ENCODE measurements around the gene OR14C36. TPM values are rescaled to one million over a fixed set of nuclear protein-coding genes. Genes with fewer than 3 reads are reported as not detected.
"Not testable (repeated sequence)": the region's sequence is repeated elsewhere in the genome, so short reads cannot be mapped to it uniquely, and the experiment has no call there.

The OR14C36 gene, protein sequence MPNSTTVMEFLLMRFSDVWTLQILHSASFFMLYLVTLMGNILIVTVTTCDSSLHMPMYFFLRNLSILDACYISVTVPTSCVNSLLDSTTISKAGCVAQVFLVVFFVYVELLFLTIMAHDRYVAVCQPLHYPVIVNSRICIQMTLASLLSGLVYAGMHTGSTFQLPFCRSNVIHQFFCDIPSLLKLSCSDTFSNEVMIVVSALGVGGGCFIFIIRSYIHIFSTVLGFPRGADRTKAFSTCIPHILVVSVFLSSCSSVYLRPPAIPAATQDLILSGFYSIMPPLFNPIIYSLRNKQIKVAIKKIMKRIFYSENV
- not detected for polyA plus RNA-seq (ENCODE audit: insufficient read length in 4 of 4)

DNA sequence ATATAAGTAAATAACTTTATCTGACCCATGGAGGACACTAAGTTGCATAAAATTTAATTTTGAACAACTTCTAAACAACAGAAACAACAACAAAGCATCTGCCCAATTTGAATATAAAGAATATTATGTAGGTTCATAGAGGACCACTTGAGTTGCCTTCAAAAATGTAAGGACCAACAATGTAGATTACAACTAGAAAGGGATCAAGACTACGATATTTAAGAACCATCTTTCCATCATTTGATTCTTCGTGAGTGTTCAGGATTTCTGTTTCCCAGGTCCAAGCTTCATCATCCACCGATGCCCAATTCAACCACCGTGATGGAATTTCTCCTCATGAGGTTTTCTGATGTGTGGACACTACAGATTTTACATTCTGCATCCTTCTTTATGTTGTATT is at the start of gene OR14C36:
Gene OR14C36 (plus strand): TSS at position 301 of the 400 bp plus-strand sequence. CDS start 0 bp downstream, at position 301.
- no peak for DNase-seq (ENCODE audit: low read depth in 4 of 4, low spot score in 2 of 4)

GRCh38 chr1:248303324-248303723 is 45.3 kb upstream of the OR14C36 start, which contains the start of gene OR2T12:
OR2T12 (minus strand) TSS chr1:248303424; CDS start chr1:248295578, 7,846 bp downstream.
- no peak for DNase-seq (ENCODE audit: low read depth in 4 of 4, low spot score in 2 of 4)

GRCh38 chr1:248305672-248306071 is 42.9 kb upstream of the OR14C36 start:
- not testable (repeated sequence) for DNase-seq (ENCODE audit: low read depth in 4 of 4, low spot score in 2 of 4)

DNA sequence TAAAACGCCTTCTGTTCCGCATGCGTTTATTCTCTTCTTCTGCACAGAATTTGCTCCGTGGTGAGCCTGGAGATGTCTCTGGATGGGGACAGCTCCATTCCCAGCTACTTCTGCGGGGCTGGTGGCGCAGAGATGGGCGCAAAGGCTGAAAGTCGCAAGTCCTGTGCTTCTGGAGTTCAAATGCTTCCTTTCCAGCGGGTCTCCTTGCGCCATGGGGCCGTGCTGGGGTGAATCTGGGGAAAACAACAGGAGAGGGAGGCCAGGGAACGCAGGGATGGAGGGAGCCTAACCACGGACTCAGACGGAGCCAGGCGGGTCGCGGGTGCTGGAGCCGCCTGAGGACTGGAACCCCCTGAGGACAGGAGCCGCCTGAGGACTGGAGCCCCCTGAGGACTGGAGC is 42.5 kb upstream of the OR14C36 start:
- no peak for DNase-seq (ENCODE audit: low read depth in 4 of 4, low spot score in 2 of 4)

DNA sequence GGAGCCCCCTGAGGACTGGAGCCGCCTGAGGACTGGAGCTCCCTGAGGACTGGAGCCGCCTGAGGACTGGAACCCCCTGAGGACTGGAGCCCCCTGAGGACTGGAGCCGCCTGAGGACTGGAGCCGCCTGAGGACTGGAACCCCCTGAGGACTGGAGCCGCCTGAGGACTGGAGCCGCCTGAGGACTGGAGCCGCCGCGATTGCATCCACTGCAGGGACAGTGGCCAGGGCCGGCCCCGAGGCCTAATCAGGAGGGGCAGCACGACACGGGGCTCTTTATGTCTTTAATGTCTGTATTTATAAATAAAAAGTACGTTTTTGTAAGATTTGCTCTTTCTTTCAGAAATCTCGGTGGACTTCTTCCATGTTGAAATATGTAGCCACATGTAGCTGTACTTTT is 41.8 kb upstream of the OR14C36 start:
- not testable (repeated sequence) for DNase-seq (ENCODE audit: low read depth in 4 of 4, low spot score in 2 of 4)

GRCh38 chr1:248316796-248317195 is 31.8 kb upstream of the OR14C36 start:
- DNase-seq (ENCODE audit: low read depth in 4 of 4, low spot score in 2 of 4) = no peak

DNA sequence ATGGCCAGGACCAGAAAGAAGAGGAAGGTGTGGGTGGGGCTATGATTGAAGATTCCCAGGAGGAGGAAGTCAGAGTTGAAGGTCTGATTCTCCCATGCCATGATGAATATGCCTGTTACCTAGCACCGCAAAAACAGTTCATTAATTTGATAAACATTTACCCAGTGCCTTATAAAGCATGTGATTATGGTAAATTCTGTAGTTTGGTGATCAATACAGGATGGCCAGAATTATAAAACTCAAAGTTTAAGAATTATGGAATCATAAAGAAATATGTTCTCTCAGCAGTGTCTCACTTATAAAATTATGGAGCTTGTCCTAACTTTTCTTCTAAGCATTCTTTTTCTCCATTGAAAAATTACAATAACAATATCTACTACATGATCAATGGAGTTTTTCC is 24.1 kb upstream of the OR14C36 start, which contains the start of gene OR2M7:
Gene OR2M7 (minus strand): TSS at position 101 of the 400 bp plus-strand sequence. CDS start 0 bp downstream, at position 101.
- DNase-seq (ENCODE audit: low read depth in 4 of 4, low spot score in 2 of 4) = no peak

- no peak for DNase-seq (ENCODE audit: low read depth in 4 of 4, low spot score in 2 of 4)
These were observed 5.1 kb upstream of the OR14C36 start for GRCh38 chr1:248343451-248343850.

DNA sequence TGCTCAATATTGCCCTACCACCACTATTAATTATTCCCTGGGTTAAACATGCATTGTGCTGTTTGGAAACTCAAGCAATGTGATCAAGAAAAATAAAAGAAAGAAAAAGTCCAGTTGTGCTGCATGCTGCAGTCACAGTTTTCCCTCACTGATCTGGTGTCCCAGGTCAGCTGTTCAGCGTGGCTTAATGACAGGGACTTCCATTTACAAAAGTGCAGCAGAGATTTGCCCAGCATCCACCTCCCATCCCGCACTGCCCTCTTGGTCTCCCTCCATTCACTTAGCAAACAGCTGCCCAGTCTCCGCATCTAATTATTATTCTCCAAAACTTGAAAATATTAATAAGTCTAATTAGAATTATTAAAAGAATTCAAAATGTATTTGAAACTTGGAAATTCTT is 10.8 kb downstream of the OR14C36 start:
- DNase-seq (ENCODE audit: low read depth in 4 of 4, low spot score in 2 of 4) = no peak

GRCh38 chr1:248361121-248361715 is 12.6 kb downstream of the OR14C36 start, which contains the start of gene OR2T4:
OR2T4 (plus strand) TSS chr1:248361665; CDS start chr1:248361665, 0 bp downstream.
- no peak for DNase-seq (ENCODE audit: low read depth in 4 of 4, low spot score in 2 of 4)

DNA sequence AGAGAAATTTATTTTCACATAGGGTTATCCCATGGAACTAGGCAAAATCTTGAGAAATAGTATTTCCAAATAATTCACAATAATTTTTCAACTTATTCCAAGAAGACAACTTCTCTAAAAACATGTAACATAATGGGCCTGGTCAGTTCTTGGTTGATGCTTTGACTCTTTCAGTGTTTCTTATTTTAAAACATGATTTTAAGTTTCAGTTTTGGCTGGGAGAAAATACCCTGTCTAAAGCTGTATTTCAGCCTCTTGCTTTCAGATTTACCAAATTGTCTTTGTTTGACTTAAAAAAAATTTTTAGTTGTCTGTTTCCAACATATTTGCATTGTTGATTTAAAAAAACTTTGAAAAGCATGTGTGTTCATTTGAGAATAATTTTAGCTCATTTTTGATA is 18.0 kb downstream of the OR14C36 start:
- no peak for DNase-seq (ENCODE audit: low read depth in 4 of 4, low spot score in 2 of 4)

DNA sequence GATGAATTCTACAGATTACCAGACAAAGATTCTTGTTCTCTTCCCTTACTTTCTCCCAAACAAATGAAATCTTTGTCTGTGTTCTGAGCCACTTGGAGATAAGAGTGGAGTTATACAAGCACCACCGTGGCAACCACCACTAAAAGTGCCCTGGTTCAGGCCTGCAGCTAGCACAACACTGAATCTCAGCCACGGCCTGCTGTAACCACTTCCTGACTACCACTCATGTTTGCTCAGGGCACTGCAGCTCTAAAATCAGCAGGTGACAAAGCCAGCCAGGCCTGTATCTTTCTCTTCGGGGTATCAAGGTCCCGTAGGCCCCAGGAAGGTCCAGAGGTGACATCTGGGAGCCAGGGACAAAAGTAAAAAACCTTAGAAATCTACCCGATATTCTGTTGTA is 23.8 kb downstream of the OR14C36 start:
- no peak for DNase-seq (ENCODE audit: low read depth in 4 of 4, low spot score in 2 of 4)

DNA sequence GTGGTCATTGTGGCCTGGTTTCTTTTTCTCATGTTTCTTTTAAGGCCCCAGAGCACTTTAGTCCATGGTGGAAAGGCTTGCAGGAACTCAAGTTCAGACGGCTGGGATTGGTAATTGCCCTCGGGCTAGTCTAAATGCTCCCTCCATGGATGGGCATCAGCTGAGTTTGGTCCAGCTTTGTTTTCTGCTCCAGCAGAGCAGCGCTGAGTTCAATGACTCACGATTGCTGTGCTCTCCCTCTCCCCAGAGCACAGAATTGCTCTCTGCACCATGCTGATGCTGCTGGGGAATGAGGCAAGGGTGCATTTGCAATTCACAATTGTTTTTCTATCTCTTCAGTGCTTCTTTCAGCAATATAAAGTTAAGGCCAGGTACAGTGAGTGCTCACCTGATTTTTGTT is 25.2 kb downstream of the OR14C36 start:
- no peak for DNase-seq (ENCODE audit: low read depth in 4 of 4, low spot score in 2 of 4)

DNA sequence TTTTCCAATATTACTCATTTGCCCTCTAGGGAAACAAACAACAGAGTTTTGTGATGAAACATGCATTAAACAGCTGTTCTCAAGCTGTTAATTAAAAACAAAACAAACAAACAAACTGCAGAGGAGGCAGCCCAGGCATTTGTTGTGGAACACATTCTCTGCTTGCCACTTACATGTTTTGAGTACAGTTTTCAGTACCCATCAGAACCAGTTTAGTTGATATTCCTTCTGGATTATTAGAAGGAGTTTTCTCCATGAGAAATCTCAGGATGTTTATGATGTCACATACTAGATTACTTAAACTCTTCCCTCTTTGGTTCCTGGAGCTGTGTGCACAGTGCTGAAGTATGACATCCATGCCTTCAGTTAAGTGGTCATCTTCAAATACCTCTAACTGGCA is 26.9 kb downstream of the OR14C36 start, which contains the start of gene OR2T6:
Gene OR2T6 (plus strand): TSS at position 301 of the 400 bp plus-strand sequence. CDS start 11,863 bp downstream, outside the sequence.
- no peak for DNase-seq (ENCODE audit: low read depth in 4 of 4, low spot score in 2 of 4)

DNA sequence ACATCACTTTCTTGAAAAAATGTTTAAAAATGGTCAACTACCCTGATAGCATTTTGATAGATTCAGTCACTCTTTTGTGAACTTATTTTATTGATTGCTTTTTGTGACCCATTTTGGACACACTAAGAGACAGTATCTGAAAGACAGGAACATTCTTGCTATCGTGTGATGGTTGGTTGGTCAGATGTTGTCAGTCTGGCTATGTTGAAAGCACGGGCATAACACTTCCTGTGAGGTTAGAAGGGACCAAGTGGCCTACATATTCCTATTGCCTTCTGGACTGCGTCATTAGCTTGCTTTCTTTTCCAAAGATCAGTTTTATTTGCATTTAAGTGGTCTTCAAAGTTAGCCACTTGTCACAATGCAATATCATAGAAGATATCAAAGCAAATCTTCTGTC is 28.3 kb downstream of the OR14C36 start:
- DNase-seq (ENCODE audit: low read depth in 4 of 4, low spot score in 2 of 4) = no peak

DNA sequence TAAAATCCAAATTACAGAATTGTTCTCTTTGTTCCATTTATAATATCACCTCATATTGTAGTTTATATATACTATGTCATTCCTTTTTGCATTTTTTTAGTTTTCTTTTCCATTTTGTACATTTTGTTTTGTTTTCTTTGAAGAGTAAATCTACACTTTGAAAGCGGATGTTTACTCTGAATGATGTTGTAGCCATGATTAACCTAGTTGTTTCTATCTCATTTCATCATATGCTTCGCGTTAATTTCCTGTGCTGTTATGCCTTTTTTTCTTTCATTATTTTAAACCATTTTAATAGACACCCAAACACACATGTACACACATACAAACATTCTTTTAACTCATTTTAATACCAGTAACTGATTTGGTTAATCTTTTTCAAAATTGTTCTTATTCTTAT is 32.3 kb downstream of the OR14C36 start:
- DNase-seq (ENCODE audit: low read depth in 4 of 4, low spot score in 2 of 4) = no peak

GRCh38 chr1:248388426-248388825 is 39.9 kb downstream of the OR14C36 start:
- no peak for DNase-seq (ENCODE audit: low read depth in 4 of 4, low spot score in 2 of 4)

DNA sequence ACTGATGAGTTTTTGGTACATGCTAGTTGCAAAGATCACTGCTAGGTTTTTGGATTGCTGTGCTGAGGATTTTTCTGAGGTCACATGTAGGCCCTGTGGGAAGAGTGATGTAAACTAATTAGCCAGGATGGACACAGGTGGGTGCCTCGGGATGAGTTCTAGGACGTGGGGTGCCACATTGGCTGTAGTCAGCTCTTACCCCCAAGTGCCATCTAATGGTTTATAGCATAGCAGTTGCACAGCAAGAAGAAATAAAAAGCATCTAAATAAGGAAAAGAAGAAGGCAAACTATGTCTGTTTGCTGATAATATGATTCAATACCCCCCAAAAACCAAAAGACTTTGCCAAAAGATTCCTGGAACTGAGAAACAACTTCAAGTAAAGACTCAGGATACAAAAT is 44.5 kb downstream of the OR14C36 start:
- DNase-seq (ENCODE audit: low read depth in 4 of 4, low spot score in 2 of 4) = no peak

Data from left renal cortex interstitium (tissue), 4 donors.